NT2/D1 (cell line): Measurements from ENCODE around the gene SEC22A.
A peak's percentile ranks its signal among the peaks of the same experiment; 100 is the strongest.

Source experiments
- DNase-seq: peaks from one replicate; pipeline ENCODE4 v3.0.0-alpha.2; 2011; ENCODE audit warnings: low read depth, low spot score
- H3K27me3 ChIP-seq: 2 replicates; pipeline ENCODE4 v1.6.0; 2011; ENCODE audit warnings: mild to moderate bottlenecking; ENCODE audit not compliant: insufficient read length, insufficient read depth
- H3K36me3 ChIP-seq: 2 replicates; pipeline ENCODE4 v1.6.1; 2011; ENCODE audit warnings: mild to moderate bottlenecking, low read length, mixed read lengths; ENCODE audit not compliant: insufficient read depth, insufficient read length
- H3K4me1 ChIP-seq: 2 replicates; pipeline ENCODE4 v1.5.1; 2011; ENCODE audit not compliant: insufficient read depth, insufficient read length
- H3K4me3 ChIP-seq: 2 replicates; pipeline ENCODE4 v1.5.1; 2011; ENCODE audit warnings: low read depth; ENCODE audit not compliant: insufficient read length
- H3K9ac ChIP-seq: 2 replicates; pipeline ENCODE4 v1.6.0; 2011; ENCODE audit warnings: low read depth; ENCODE audit not compliant: insufficient read length
- H3K9me3 ChIP-seq: 2 replicates; pipeline ENCODE4 v1.5.1; 2011; ENCODE audit warnings: mild to moderate bottlenecking, low read length; ENCODE audit not compliant: insufficient read depth
- SUZ12 ChIP-seq: IDR thresholded peaks from 2 replicates; pipeline ENCODE4 v1.6.1; 2011; ENCODE audit not compliant: insufficient read length, insufficient read depth; ENCODE audit errors: extremely low read depth
- YY1 ChIP-seq: IDR thresholded peaks from 2 replicates; pipeline ENCODE4 v1.6.1; 2011; ENCODE audit not compliant: insufficient read length, insufficient read depth
- ZNF274 ChIP-seq: IDR thresholded peaks from 2 replicates; pipeline ENCODE4 v1.6.1; 2011; ENCODE audit warnings: mild to moderate bottlenecking, low read depth, low read length

SEC22A gene

DNA sequence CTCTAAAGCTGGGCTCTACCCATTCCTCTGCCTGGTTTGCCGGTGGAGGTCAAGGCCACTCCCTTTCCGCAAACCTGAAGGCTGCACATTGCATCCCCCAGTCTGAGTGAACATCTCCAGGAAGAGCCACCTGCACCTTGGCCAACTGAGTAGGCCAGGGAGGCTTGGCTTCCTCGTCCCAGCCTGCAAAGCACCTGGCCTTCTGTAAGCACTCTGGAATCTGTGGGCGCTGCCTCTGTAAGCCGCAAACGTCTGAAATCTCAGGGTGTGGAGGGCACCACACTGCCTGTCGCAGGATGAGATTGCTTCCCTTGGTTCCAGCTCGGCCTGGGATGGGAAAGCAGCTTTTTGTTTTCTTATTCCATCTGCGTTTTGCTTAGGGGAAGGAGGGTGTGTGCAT lies 81.3 kb downstream of the SEC22A start:
- TF ChIP-seq ZNF274: no peak
- no peak for TF ChIP-seq YY1
- TF ChIP-seq SUZ12: no peak
- no peak for DNase-seq
- Histone ChIP-seq H3K27me3 (no peaks in the 10 kb centered on the region), H3K9ac (no peak overlapping the region), H3K4me3 (no peak overlapping the region), H3K36me3 (no peaks in the 10 kb centered on the region), H3K4me1 (peaks cover 4% of the 10 kb centered on the region), H3K9me3 (no peaks in the 10 kb centered on the region)

DNA sequence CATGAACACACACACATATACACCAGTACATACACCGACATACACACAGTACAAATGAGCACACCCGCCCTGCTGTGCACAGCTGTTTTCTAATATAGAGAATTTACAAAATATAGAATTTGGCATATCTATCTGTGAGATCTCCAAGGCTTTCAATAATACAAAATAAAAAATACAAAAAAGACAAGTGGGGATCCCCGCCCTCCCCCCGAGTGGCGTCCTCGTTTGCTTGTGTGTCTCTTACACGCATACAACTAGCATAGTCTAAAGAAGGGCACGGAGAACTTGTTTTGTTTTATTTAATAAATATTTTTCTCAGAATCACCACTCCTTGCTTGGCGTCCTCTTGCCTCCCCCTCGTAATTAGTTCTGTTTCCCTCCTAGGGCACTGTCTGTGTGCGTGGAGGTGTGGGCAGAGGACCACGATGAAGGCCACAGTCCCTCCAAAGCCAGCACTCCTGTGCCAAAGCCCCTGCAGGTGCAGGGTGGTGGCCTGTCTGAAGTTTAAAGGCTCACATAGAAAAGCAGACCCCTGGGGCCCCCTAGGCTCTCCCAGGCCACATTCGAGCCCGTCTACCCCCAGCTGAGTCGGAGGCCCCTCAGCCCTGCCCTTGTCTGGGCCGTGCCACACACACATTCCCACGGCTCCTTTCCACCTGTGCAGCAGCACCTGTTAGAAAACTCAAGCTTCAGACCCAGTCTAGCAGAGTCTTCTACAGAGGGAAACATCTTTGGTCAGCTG lies 82.1 kb downstream of the SEC22A start:
- H3K36me3 ChIP-seq: no peaks in the 10 kb centered on the region
- no peak for DNase-seq
- H3K4me3 ChIP-seq: no peak overlapping the region
- H3K4me1 ChIP-seq: peaks cover 4% of the 10 kb centered on the region
- H3K9ac ChIP-seq: no peak overlapping the region
- TF ChIP-seq SUZ12 (no peak), ZNF274 (no peak), YY1 (no peak)
- no peaks in the 10 kb centered on the region for H3K9me3 ChIP-seq
- no peaks in the 10 kb centered on the region for H3K27me3 ChIP-seq

DNA sequence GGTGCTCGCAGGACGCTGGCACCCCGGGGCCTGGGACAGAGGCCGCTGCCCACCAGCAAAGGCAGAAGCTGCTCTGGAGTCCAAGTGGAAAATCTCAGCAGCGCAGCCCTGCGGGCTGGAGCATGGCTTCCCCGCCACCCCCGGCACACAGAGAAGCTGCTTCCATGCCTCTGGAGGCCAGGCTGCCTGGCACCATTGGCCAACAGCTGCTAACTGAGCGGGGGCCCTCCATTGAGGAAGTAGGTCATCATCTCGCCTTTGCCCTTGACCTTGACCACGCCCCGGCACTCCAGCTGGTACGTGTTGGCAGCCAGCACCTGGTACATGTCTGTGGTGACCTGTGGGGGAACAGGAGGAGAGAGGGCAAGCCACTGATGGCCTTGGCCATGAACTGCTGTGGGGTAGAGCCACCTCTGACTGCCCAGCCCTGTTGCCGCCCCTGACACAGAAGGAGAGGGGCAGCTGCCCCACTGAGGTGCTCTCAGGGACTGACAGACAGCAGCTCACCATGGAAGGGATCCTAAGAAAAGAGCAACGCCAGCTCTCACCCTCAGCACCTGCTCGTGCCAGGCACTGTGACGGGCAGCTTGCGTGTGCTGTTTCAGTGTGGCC lies 82.8 kb downstream of the SEC22A start:
- Histone ChIP-seq H3K4me3 (no peak overlapping the region), H3K9me3 (no peaks in the 10 kb centered on the region), H3K4me1 (peaks cover 4% of the 10 kb centered on the region), H3K36me3 (no peaks in the 10 kb centered on the region), H3K27me3 (no peaks in the 10 kb centered on the region), H3K9ac (no peak overlapping the region)
- DNase-seq: no peak
- TF ChIP-seq ZNF274: no peak
- TF ChIP-seq SUZ12: no peak
- TF ChIP-seq YY1: no peak

DNA sequence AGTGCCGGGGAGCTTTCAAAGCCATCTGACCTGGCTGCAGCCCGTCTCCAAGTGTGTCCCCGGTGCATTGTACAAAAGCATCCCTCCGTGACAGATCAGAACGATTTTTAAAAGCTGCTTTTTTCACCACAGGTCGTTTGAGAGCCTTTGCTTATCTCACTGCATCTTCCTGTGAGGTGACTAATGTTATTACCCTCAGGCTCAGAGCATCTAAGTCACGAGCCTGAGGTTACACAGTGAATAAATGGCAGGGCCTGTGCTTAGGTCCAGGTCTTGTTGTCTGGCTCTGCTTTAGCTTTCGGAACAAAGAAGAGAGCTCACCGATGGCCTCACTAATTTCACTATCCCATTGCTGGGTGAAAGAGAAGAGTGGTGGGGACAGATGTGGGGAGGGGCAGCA lies 83.3 kb downstream of the SEC22A start:
- no peak for DNase-seq
- peaks cover 4% of the 10 kb centered on the region for H3K4me1 ChIP-seq
- H3K27me3 ChIP-seq: no peaks in the 10 kb centered on the region
- H3K36me3 ChIP-seq: no peaks in the 10 kb centered on the region
- no peak for TF ChIP-seq ZNF274
- TF ChIP-seq SUZ12: no peak
- TF ChIP-seq YY1: no peak
- no peak overlapping the region for H3K4me3 ChIP-seq
- H3K9ac ChIP-seq: no peak overlapping the region
- H3K9me3 ChIP-seq: no peaks in the 10 kb centered on the region

DNA sequence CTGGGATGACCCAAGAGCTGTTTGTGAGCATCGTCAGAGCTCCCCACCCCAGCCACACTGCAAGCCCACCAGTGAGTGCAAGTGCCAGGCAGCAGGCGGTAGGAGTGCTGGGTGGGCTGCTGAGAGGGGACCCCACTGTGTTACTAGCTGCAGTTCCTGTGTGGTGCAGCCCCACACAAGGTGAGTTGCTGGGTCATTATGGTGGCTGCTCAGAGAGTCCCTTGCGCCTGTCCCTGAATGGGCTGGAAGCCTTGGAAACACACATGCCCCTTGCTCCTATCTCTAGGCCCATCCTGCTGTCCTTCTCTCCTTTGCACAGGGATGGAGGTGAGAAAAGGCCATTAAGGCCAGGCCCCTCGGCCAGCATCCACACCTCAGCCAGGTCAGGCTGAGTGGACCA lies 83.7 kb downstream of the SEC22A start:
- Histone ChIP-seq H3K9me3 (no peaks in the 10 kb centered on the region), H3K4me1 (peaks cover 4% of the 10 kb centered on the region), H3K9ac (no peak overlapping the region), H3K4me3 (no peak overlapping the region), H3K36me3 (no peaks in the 10 kb centered on the region), H3K27me3 (no peaks in the 10 kb centered on the region)
- DNase-seq: no peak
- no peak for TF ChIP-seq SUZ12
- no peak for TF ChIP-seq YY1
- TF ChIP-seq ZNF274: no peak

DNA sequence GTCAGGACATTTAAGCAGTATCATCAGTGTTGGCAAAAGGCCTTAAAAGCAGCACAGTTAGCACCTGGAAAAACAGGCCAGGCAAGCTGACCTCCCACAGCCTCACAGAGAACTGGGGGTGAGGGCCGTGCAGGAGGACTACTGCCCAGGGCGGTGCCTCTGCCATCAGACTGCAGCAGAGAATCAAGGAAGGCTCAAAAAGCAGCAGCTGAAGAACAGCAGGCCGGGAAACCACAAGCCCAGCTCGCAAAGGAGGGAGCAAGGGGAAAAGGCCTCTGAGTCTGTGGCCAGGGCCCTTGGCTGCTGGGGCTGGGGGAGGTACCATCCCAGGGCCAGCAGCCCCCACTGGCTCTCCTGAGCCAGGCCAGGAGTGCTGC lies 84.2 kb downstream of the SEC22A start:
- Histone ChIP-seq H3K36me3 (no peaks in the 10 kb centered on the region), H3K9ac (no peak overlapping the region), H3K9me3 (no peaks in the 10 kb centered on the region), H3K27me3 (no peaks in the 10 kb centered on the region), H3K4me1 (peaks cover 4% of the 10 kb centered on the region), H3K4me3 (no peak overlapping the region)
- no peak for TF ChIP-seq SUZ12
- no peak for TF ChIP-seq YY1
- TF ChIP-seq ZNF274: no peak
- no peak for DNase-seq

DNA sequence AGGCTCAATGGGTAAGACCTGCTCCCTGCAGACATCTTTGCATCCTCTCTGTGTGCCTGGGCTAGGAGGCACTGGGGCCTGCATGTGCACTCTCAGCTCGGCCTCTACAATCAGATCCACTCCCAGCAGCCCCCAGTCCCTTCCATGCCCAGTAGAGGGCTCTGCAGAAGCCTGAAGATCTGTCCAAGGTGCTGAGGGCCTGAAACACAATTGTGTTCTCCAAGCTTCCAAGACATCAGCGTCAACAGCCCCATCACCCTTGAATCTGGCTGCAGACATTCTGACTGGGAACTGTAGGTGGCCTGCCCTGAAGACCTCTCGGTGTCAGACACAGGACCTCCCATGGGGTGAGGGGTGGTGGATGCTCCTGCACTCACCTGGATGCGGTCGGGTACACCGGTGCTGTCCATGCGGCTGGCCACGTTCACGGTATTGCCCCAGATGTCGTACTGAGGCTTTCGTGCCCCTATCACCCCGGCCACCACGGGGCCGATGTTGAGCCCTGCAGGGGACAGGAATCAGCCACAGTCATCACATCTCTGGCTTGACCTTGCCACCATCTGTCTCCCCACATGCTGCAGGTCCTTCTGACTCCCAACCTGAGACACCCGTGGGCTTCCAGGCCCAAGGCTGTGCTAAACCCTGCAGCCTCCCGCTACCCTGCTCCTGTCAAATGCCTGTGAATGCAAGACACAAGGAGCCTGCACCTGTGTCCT lies 84.7 kb downstream of the SEC22A start:
- H3K9me3 ChIP-seq: no peaks in the 10 kb centered on the region
- peaks cover 4% of the 10 kb centered on the region for H3K4me1 ChIP-seq
- TF ChIP-seq SUZ12: no peak
- no peaks in the 10 kb centered on the region for H3K27me3 ChIP-seq
- H3K36me3 ChIP-seq: no peaks in the 10 kb centered on the region
- H3K4me3 ChIP-seq: no peak overlapping the region
- peak; percentile 77 for DNase-seq
- no peak overlapping the region for H3K9ac ChIP-seq
